ENCODE results near the gene SLC39A11. TPM values are rescaled to one million over a fixed set of nuclear protein-coding genes. Genes with fewer than 3 reads are reported as not detected.
"Not testable (repeated sequence)": the region's sequence is repeated elsewhere in the genome, so short reads cannot be mapped to it uniquely, and the experiment has no call there.

The SLC39A11 gene
- total RNA-seq, 3 donors from 2014 or later = 16.7 to 23.3 (median 20.1) TPM

- no peak for ATAC-seq
- no peaks in the 10 kb centered on the region for H3K27me3 Mint-ChIP-seq (ENCODE audit: low read depth)
- no peaks in the 10 kb centered on the region for H3K9me3 Mint-ChIP-seq
- H3K4me3 Mint-ChIP-seq = no peak overlapping the region
- DNase-seq = no peak
- no peaks in the 10 kb centered on the region for H3K4me1 Mint-ChIP-seq (ENCODE audit: low read depth)
- H3K36me3 Mint-ChIP-seq (ENCODE audit: insufficient read depth) = peaks cover 28% of the 10 kb centered on the region
These were observed 193.8 kb downstream of the SLC39A11 start for GRCh38 chr17:72898725-72899124.

DNA sequence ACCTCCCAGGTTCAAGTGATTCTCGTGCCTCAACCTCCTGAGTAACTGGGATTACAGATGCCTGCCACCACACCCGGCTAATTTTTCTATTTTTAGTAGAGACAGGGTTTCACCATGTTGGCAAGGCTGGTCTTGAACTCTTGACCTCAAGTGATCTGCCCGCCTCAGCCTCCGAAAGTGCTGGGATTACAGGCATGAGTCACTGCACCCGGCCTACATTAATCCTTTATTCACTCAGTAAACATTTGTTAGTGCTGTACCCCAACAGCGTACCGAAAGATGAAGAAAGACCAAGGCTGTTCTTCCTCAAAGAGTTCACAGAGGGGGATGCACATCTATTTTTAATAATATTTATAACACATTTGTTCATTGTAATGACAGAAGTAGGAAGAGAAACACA lies 196.2 kb downstream of the SLC39A11 start:
- not testable (repeated sequence) for H3K27me3 Mint-ChIP-seq (ENCODE audit: low read depth); H3K4me3 Mint-ChIP-seq; ATAC-seq; DNase-seq; H3K4me1 Mint-ChIP-seq (ENCODE audit: low read depth); H3K9me3 Mint-ChIP-seq
- H3K36me3 Mint-ChIP-seq (ENCODE audit: insufficient read depth) = peaks cover 27% of the 10 kb centered on the region

- Mint-ChIP-seq H3K4me1 (ENCODE audit: low read depth) (peaks cover 8% of the 10 kb centered on the region), H3K36me3 (ENCODE audit: insufficient read depth) (peaks cover 31% of the 10 kb centered on the region), H3K4me3 (no peak overlapping the region), H3K9me3 (no peaks in the 10 kb centered on the region), H3K27me3 (ENCODE audit: low read depth) (no peaks in the 10 kb centered on the region)
- ATAC-seq (no peak), DNase-seq (no peak)
These were observed 200.9 kb downstream of the SLC39A11 start for GRCh38 chr17:72891627-72892026.

DNA sequence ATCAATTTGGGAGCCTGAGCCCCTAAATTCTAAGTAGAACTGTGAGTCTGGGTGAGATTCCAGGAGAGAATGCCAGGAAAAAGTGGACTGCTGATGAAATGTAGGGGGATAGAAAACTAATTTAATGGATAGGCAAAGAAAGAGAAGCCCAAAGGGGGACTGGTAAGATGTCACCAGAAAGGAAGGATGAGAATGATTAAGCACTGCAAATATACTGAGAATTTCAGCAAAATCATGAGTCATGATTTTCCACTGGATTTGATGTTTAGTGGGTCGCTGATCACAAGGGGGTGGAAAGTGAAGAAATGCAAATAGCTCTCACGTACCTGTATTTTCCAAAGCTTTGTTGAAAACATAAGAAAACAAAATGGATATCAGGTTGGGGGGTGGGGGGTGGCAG lies 201.8 kb downstream of the SLC39A11 start:
- ATAC-seq = no peak
- no peak overlapping the region for H3K4me3 Mint-ChIP-seq
- no peaks in the 10 kb centered on the region for H3K9me3 Mint-ChIP-seq
- DNase-seq = no peak
- peaks cover 36% of the 10 kb centered on the region for H3K36me3 Mint-ChIP-seq (ENCODE audit: insufficient read depth)
- no peaks in the 10 kb centered on the region for H3K27me3 Mint-ChIP-seq (ENCODE audit: low read depth)
- H3K4me1 Mint-ChIP-seq (ENCODE audit: low read depth) = peaks cover 8% of the 10 kb centered on the region

GRCh38 chr17:72887917-72888316 lies 204.6 kb downstream of the SLC39A11 start:
- Mint-ChIP-seq H3K27me3 (ENCODE audit: low read depth) (no peaks in the 10 kb centered on the region), H3K4me1 (ENCODE audit: low read depth) (peaks cover 8% of the 10 kb centered on the region), H3K36me3 (ENCODE audit: insufficient read depth) (peaks cover 34% of the 10 kb centered on the region), H3K4me3 (no peak overlapping the region), H3K9me3 (no peaks in the 10 kb centered on the region)
- ATAC-seq = no peak
- no peak for DNase-seq

GRCh38 chr17:72887322-72887721 lies 205.2 kb downstream of the SLC39A11 start:
- H3K4me3 Mint-ChIP-seq = no peak overlapping the region
- H3K27me3 Mint-ChIP-seq (ENCODE audit: low read depth) = no peaks in the 10 kb centered on the region
- H3K36me3 Mint-ChIP-seq (ENCODE audit: insufficient read depth) = peaks cover 37% of the 10 kb centered on the region
- peaks cover 8% of the 10 kb centered on the region for H3K4me1 Mint-ChIP-seq (ENCODE audit: low read depth)
- no peaks in the 10 kb centered on the region for H3K9me3 Mint-ChIP-seq
- no peak for DNase-seq
- ATAC-seq = no peak

- H3K9me3 Mint-ChIP-seq = no peaks in the 10 kb centered on the region
- peaks cover 8% of the 10 kb centered on the region for H3K4me1 Mint-ChIP-seq (ENCODE audit: low read depth)
- peaks cover 40% of the 10 kb centered on the region for H3K36me3 Mint-ChIP-seq (ENCODE audit: insufficient read depth)
- no peak overlapping the region for H3K4me3 Mint-ChIP-seq
- no peaks in the 10 kb centered on the region for H3K27me3 Mint-ChIP-seq (ENCODE audit: low read depth)
- ATAC-seq (no peak), DNase-seq (no peak)
These were observed 205.9 kb downstream of the SLC39A11 start for GRCh38 chr17:72886622-72887021.

DNA sequence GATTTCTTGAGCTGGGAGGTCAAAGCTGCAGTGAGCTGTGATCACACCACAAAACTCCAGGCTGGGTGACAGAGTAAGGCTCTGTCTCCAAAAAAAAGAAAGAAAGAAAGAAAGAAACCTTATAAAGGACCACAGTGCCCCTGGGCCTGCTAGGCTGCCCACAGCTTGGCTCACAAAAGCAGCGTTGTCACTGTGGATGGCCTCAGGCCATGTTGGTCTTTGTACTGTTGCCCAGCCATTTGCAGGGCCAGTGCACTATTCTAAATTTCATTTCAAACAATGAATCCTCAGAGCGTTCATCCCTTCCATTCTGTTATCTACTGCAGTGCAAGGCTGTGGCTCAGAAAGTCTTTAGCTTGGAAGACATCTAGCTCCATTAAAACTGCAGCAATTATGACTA lies 208.4 kb downstream of the SLC39A11 start:
- H3K4me1 Mint-ChIP-seq (ENCODE audit: low read depth) = peaks cover 2% of the 10 kb centered on the region
- H3K36me3 Mint-ChIP-seq (ENCODE audit: insufficient read depth) = peaks cover 41% of the 10 kb centered on the region
- no peak overlapping the region for H3K4me3 Mint-ChIP-seq
- DNase-seq (no peak), ATAC-seq (no peak)
- H3K9me3 Mint-ChIP-seq = peaks cover 5% of the 10 kb centered on the region
- no peaks in the 10 kb centered on the region for H3K27me3 Mint-ChIP-seq (ENCODE audit: low read depth)

- DNase-seq (no peak), ATAC-seq (no peak)
- peaks cover 37% of the 10 kb centered on the region for H3K36me3 Mint-ChIP-seq (ENCODE audit: insufficient read depth)
- peaks cover 2% of the 10 kb centered on the region for H3K4me1 Mint-ChIP-seq (ENCODE audit: low read depth)
- peaks cover 9% of the 10 kb centered on the region for H3K9me3 Mint-ChIP-seq
- H3K27me3 Mint-ChIP-seq (ENCODE audit: low read depth) = no peaks in the 10 kb centered on the region
- no peak overlapping the region for H3K4me3 Mint-ChIP-seq
These were observed 209.1 kb downstream of the SLC39A11 start for GRCh38 chr17:72883351-72883750.

DNA sequence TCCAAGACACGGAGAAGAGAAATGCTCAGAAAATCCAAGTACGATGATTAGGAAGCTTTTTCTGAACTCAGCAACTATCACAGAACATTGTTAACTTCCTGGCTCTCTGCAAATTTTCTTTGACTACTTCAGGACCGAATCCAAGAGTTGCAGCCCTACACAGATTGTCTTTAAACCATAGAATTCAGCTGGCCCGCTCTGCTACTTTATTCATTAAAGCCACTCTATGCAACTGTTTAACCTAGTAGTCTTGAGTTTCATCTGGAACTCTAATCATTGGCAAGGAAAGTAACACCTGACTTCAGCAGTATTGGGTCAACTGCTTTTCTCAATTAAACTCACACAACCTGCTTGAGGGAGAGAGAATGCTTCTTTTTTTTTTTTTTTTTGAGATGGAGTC lies 210.1 kb downstream of the SLC39A11 start:
- ATAC-seq = no peak
- Mint-ChIP-seq H3K4me3 (no peak overlapping the region), H3K27me3 (ENCODE audit: low read depth) (no peaks in the 10 kb centered on the region), H3K4me1 (ENCODE audit: low read depth) (no peaks in the 10 kb centered on the region), H3K9me3 (peaks cover 12% of the 10 kb centered on the region), H3K36me3 (ENCODE audit: insufficient read depth) (peaks cover 32% of the 10 kb centered on the region)
- DNase-seq = no peak

GRCh38 chr17:72879877-72880276 lies 212.6 kb downstream of the SLC39A11 start:
- ATAC-seq (no peak), DNase-seq (no peak)
- no peaks in the 10 kb centered on the region for H3K4me1 Mint-ChIP-seq (ENCODE audit: low read depth)
- H3K36me3 Mint-ChIP-seq (ENCODE audit: insufficient read depth) = peaks cover 36% of the 10 kb centered on the region
- H3K9me3 Mint-ChIP-seq = peaks cover 23% of the 10 kb centered on the region
- H3K4me3 Mint-ChIP-seq = no peak overlapping the region
- H3K27me3 Mint-ChIP-seq (ENCODE audit: low read depth) = no peaks in the 10 kb centered on the region

- peaks cover 30% of the 10 kb centered on the region for H3K9me3 Mint-ChIP-seq
- no peaks in the 10 kb centered on the region for H3K27me3 Mint-ChIP-seq (ENCODE audit: low read depth)
- peaks cover 43% of the 10 kb centered on the region for H3K36me3 Mint-ChIP-seq (ENCODE audit: insufficient read depth)
- no peak overlapping the region for H3K4me3 Mint-ChIP-seq
- no peaks in the 10 kb centered on the region for H3K4me1 Mint-ChIP-seq (ENCODE audit: low read depth)
- ATAC-seq (no peak), DNase-seq (no peak)
These were observed 213.4 kb downstream of the SLC39A11 start for GRCh38 chr17:72878975-72879660.

DNA sequence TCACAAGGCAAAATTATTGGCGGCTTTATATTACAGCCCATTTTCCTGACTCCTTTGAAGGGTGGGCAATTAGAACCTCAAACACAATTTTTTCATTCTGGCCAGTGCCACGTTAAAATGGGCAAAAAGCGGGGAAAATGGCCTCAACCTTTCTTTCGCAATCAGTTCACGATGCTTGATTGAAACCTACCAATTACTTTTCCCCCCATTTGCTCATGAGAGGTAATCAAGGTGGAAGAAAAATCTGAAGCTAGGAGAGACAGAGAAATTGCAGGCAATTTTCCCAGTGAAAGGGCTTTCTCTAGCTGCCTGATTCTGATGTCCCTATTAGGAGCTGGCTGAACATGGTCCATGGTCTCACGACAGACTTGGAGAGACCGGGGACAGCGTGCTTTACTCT lies 215.1 kb downstream of the SLC39A11 start:
- Mint-ChIP-seq H3K9me3 (peaks cover 34% of the 10 kb centered on the region), H3K36me3 (ENCODE audit: insufficient read depth) (peaks cover 50% of the 10 kb centered on the region), H3K27me3 (ENCODE audit: low read depth) (no peaks in the 10 kb centered on the region), H3K4me3 (no peak overlapping the region), H3K4me1 (ENCODE audit: low read depth) (no peaks in the 10 kb centered on the region)
- ATAC-seq (no peak), DNase-seq (no peak)

GRCh38 chr17:72876413-72876812 lies 216.1 kb downstream of the SLC39A11 start:
- Mint-ChIP-seq H3K4me1 (ENCODE audit: low read depth) (no peaks in the 10 kb centered on the region), H3K4me3 (no peak overlapping the region), H3K36me3 (ENCODE audit: insufficient read depth) (peaks cover 46% of the 10 kb centered on the region), H3K9me3 (peaks cover 34% of the 10 kb centered on the region), H3K27me3 (ENCODE audit: low read depth) (no peaks in the 10 kb centered on the region)
- ATAC-seq = no peak
- no peak for DNase-seq

DNA sequence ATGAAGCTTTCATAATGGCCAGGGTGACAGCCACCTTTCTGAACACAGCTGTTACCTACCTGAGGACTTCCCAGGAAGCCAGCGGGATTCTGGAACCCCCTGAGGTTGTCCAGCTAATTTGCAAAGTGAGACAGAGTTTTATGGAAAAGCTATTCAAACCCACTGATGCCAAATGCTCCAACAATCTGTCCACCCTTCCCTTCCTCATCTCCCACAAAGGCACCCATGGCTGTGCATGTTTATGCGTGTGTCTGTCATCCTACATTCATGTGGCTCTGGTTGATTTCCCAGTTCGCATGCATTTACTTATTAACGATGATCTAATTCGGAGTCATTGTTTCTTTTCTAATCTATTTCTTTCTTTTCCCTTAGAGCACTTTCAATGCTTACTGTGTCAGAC lies 217.1 kb downstream of the SLC39A11 start:
- no peak for ATAC-seq
- no peak for DNase-seq
- Mint-ChIP-seq H3K4me3 (no peak overlapping the region), H3K27me3 (ENCODE audit: low read depth) (no peaks in the 10 kb centered on the region), H3K4me1 (ENCODE audit: low read depth) (no peaks in the 10 kb centered on the region), H3K9me3 (peaks cover 34% of the 10 kb centered on the region), H3K36me3 (ENCODE audit: insufficient read depth) (peaks cover 45% of the 10 kb centered on the region)
